IPS DF 4.7 (cell line): ENCODE results near the gene TLCD3B.
"Not testable (repeated sequence)": the region's sequence is repeated elsewhere in the genome, so short reads cannot be mapped to it uniquely, and the experiment has no call there.

ENCODE experiments used
- DNase-seq: peaks from one replicate; pipeline ENCODE4 v3.0.0-alpha.2; 2013; ENCODE audit warnings: low spot score; ENCODE audit errors: extremely low read depth

TLCD3B gene

GRCh38 chr16:30063278-30063892 lies 32.3 kb upstream of the TLCD3B start:
- DNase-seq: no peak

GRCh38 chr16:30060836-30061554 lies 29.9 kb upstream of the TLCD3B start:
- no peak for DNase-seq

DNA sequence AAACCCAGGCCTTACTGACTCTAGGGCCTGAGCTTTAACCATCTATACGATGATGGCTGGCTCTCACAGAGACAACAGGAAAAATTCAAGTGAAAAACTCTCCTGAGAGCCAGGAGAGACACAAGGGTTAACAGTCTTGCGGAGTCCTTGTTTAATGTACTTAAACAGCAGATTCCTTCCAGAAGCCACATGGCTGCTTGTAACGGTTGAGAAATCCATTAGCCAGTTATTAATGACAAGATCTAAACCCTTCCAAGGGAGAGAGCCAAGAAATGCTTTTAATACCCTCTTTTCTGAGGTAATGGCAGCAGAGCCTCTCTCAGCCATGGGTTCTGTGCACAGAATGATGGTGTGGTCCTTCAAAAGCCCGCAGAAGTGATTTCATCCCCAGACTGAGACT lies 29.3 kb upstream of the TLCD3B start:
- DNase-seq: no peak

DNA sequence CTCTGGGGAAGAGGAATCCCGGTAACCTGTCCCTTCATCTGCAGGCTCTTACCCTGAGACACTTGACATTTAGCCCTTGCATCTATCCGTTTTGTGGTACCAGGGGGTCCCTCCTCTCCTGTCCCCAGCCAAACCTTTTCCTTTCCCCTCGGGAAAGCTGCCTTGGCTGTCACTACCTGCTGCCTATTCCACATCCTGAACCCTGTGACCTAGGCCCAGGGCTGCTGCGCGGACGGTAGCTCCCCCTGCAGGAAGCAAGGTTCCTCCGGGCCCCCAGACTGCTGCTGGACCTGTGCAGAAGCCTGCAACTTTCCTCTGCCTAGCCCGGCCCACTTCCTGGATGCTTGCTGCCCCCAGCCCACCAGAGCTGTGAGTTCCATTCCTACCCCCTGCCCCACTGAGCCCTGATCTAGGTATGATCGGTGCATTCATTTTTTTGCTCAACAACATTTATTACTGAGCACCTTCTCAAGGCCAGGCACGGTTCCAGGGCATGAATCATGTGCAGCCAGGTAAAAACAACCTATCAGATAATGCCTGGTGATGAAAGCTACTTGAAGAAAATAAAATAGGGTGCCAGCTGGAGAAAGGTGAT lies 24.0 kb upstream of the TLCD3B start:
- DNase-seq: no peak

DNA sequence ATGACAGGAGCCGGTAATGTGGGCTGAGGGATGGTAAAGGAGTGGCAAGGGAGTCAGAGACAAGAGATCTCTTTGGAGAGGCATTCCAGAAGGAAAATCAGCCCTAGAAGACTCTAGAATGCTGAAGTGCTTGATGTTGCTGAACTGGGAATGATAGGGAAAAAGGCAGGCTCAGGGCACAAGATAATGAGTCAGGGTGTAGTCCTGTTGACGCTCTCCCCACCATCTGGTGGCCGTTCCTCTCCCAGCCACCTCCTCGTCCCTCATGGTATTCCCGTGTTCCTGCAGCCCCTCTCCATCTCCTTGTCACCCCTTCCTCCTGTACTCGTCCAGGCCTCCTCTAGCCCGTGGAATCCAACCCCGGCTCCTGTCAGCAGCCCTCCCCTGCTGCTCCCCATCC lies 23.4 kb upstream of the TLCD3B start:
- DNase-seq: no peak

DNA sequence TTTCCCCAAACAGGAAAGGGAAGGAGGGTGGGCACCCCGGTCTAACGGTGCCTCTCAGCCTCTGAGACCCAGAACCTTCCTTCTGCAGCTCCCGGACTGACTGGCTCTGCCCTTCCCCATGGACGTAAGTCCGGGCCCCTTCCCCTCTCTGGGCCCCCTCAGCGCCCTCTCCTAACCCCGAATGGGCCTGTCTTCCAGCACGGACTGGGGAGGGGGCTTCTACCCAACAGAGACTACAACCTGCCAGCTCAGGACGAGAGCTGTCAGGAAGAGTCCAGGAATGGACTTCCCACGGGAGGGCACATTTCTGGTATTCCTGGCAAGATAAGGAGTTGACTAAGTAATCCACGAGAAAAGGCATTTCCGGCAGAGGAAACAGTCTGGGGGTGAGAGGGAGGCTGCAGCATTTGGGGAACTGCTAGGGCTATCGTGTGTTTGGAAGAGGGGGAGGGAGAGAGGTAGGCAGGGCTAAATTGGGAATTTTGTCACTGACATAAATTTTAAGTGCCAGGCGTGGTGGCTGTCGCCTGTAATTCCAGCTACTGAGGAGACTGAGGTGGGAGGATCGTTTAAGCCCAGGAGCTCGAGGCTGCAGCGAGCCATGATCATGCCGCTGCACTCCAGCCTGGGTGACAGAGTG lies 22.4 kb upstream of the TLCD3B start:
- DNase-seq: no peak

- no peak for DNase-seq
Observed at GRCh38 chr16:30052671-30053372, 21.8 kb upstream of the TLCD3B start.

- DNase-seq: no peak
Observed at GRCh38 chr16:30051518-30051917, 20.4 kb upstream of the TLCD3B start.

DNA sequence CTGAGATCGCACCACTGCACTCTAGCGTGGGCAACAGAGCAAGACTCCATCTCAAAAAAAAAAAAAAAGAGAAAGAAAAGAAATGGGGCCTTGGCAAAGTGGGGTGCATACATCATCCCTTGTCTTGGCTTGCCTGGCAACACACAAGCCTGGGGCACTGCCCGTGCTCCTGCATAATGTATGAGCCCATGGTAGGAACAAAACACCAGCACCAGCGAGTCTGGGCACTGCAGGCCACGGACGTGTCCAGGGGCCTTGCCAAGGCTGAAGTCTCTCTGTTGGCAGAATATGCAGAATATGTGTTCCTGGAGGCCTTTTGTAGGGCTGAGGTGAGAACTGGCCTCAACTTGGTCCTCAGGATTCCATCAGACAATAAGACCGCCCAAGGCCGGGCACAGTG lies 18.8 kb upstream of the TLCD3B start:
- DNase-seq: no peak

- no peak for DNase-seq
Observed at GRCh38 chr16:30046588-30046987, 15.5 kb upstream of the TLCD3B start.

DNA sequence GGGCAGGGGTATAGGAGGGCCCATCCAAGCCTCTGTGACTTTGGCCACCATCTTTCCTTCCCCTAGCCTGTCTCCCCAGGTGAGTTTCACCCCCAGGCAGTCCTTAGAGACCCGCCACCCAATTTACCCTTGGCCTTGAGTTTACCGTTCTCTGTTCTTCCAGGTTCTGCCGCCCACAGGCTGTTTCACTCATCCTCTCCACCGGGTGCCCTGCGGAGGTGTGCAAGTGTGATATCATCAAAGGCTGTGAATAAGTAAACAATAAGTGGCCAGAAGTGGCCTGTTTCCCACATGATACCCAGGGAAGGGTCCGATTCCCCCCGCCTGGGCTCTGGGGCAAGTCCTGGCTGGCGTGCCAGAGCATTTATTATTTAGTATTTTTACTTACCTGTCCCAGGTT lies 15.1 kb upstream of the TLCD3B start:
- no peak for DNase-seq

DNA sequence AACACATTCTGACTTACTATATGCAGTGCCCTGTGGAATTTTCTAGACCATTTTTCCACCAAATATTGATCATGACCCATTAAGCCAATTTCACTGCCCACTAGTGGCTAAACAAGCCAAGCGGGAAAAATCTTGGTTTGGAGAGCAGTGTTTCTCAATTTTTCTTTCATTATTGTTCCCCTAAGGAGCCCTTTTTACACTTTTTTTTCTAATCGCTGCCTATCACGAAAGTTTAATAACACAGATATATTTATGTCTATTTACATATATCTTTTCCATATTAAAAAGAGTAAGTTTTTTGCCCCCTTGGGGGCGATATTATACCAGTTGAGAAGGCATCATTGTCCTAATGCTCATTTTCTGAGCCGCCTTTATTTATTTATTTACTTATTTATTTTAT lies 10.8 kb upstream of the TLCD3B start:
- DNase-seq: no peak

- DNase-seq: not testable (repeated sequence)
Observed at GRCh38 chr16:30040690-30041089, 9.6 kb upstream of the TLCD3B start.

DNA sequence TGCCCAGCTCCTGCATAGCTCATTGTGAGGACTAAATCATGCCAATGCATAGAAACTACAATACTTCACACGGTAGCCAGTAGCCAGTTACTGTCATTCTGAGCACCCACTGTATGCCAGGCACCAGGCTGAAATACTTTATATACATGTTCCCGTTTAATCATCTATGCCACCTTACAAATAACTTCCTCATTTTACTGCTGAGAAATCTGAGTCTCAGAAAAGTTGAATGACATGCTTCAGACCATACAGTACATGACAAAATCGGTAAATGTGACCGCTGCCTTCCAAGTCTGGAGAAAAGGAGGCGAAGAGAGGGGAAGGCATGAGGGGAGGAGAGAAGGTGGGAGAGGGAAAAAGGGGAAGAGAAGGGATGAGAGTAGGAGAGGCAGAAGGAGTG lies 9.2 kb upstream of the TLCD3B start:
- DNase-seq: no peak

DNA sequence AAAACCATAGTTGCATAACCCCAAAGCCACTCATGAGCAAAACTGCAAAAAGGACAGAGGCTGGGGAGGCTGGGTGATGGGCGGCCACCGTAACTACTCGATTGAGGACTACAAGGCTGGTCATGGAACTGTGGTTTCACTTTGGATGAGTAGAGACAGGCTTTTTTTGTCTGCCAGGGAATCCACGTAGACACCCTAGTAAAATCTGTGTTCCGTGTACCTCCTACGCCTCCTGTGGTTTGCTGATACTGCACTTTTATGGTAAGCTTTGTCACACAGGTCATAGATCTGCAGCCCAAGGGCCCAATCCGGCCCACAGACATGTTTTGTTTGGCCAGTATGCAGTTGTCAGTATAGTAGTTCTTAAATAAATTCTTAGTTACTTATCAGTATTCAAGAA lies 2.2 kb upstream of the TLCD3B start:
- no peak for DNase-seq

DNA sequence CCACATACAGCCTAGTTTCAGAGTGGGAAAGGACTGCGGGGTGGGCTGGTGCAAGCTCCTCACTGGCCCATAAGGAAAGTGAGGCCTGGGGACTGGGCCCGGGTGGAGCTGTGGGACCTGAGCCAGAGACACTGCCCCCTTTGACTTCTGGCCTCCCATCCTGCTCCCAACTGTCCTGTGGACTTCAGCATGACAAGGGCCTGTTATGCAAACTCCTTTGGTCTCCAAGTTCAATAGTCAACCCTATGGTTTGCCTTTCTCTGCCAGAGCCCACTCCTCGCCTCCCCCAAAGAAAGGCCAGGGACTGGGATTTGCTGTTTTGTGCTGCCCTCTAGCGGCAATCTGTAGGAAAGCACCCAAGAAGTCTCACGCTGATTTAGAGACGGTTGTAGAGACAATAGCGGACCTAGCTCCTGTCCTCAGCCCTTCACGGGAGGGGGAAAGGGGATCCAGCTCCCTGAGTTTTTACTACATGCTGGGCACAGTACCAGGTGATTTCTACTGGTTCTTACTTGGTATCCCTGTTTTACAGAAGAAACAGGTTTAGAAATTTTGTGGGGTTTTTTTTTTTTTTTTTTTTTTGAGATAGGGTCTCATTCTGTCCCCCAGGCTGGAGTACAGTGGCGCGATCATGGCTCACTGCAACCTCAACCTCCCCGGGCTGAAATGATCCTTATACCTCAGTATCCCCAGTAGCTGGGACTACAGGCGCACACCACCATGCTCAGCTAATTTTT lies 1.2 kb upstream of the TLCD3B start:
- no peak for DNase-seq

GRCh38 chr16:30031477-30031918 lies 427 bp upstream of the TLCD3B start:
- DNase-seq: no peak

DNA sequence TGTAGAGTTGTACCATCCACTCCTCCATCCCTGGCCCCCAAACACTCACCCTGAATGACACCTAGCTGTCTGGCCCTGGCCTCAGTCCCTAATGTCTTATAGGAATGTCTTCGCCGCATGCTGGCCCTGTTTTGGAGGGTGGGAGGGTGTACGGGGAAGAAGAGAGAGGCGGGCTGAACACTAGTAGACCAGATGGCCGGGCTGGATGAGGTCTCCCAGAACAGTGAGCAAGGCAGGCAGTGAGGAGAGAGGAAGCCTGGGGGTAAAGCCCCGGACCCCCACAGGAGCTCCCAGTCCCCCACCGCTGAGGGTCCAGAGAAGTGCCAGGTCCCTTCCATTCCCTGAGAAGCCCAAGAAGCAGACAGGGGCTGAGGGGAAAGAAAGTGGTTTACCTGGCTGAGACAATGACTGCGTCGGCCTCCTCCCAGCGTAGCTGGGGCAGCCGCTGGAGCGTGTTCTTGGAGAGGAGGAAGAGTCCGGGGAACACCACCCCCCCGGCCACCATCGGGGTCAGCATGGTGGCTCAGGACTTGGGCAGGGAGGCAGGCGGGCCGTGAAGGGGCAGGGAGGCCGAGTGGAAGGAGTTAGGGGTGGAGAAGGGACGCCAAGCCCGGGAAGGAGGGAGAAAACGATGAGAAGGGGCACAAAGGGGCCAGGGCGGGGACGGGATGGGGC lies 923 bp downstream of the TLCD3B start:
- DNase-seq: no peak

DNA sequence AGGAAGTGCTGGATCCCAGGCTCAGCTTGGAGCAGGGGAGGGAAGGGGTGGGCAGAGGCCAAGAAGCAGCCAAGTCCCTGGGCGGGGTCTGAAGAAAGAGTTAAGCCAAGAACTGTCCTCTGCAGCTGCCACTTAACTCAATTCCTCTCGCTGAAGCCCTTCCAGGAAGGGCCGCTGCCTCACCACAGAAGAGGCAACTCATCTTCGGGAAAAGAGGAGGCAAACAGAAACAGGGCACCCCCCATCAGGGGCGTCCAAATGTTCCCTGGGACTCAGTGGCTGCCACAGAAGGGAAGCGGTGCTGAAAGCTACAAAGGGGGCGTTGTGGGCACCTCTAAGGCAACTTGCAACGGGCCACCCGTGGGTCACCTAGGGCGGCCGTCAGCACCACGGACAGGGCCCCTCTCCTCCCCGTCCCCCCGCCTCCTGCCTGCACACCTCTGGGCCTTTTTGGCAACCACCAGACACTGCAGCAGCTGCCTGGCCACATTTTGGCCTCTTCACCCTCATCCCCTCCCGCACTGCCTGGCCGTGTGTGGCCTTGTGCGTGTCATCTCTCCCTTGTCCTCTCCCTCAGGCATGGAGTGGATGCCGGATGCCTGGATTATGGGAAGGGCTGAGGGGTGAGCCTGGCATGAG lies 2.5 kb downstream of the TLCD3B start:
- no peak for DNase-seq
